ENCODE measurements around the gene WDR90. TPM values are rescaled to one million over a fixed set of nuclear protein-coding genes. Genes with fewer than 3 reads are reported as not detected.
A peak's percentile ranks its signal among the peaks of the same experiment; 100 is the strongest.

Gene WDR90
- total and polyA plus RNA-seq, 2 of the 13 experiments (the other 11 are each of a cell fraction or from before 2014, with no cell fraction given) = 14.9 to 28.9 TPM

- TF ChIP-seq EEA1 (CRISPR knock-in tag; IDR thresholded peaks at IDR 0.05; ENCODE audit: borderline replicate concordance) (no peak; the same call in 1 of the 2 replicates), ESRRA (CRISPR knock-in tag; IDR thresholded peaks at IDR 0.05; ENCODE audit: low read depth) (no peak), MTA1 (CRISPR knock-in tag; IDR thresholded peaks at IDR 0.05; ENCODE audit: borderline replicate concordance) (0 out of 2 replicates have a peak, but pooled peaks have one; percentile 43), ZNF124 (CRISPR knock-in tag; IDR thresholded peaks at IDR 0.05) (no peak), ZNF33B (CRISPR knock-in tag; IDR thresholded peaks at IDR 0.05) (peak; percentile 45; the same call in 1 of the 2 replicates), ZMYM3 (CRISPR knock-in tag; IDR thresholded peaks at IDR 0.05) (no peak; the same call in 1 of the 2 replicates), JDP2 (CRISPR knock-in tag; IDR thresholded peaks at IDR 0.05; ENCODE audit: borderline replicate concordance) (no peak), RCOR2 (CRISPR knock-in tag; IDR thresholded peaks at IDR 0.05) (no peak), ZFP37 (CRISPR knock-in tag; IDR thresholded peaks at IDR 0.05; ENCODE audit: borderline replicate concordance) (no peak), ZSCAN21 (CRISPR knock-in tag; IDR thresholded peaks at IDR 0.05; ENCODE audit: borderline replicate concordance) (no peak), SKI (IDR thresholded peaks at IDR 0.05; ENCODE audit: partially characterized antibody) (no peak), ZNF343 (CRISPR knock-in tag; IDR thresholded peaks at IDR 0.05) (no peak), GLI4 (CRISPR knock-in tag; IDR thresholded peaks at IDR 0.05; ENCODE audit: borderline replicate concordance) (0 out of 2 replicates have a peak, but pooled peaks have one; percentile 41), ZNF777 (CRISPR knock-in tag; IDR thresholded peaks at IDR 0.05) (no peak), ZNF205 (CRISPR knock-in tag; IDR thresholded peaks at IDR 0.05) (no peak), MIXL1 (CRISPR knock-in tag; IDR thresholded peaks at IDR 0.05) (no peak; the same call in 1 of the 2 replicates), ZNF530 (CRISPR knock-in tag; IDR thresholded peaks at IDR 0.05; ENCODE audit: low read depth) (no peak), FOXK2 (IDR thresholded peaks at IDR 0.05) (no peak), ELF1 (CRISPR knock-in tag; IDR thresholded peaks at IDR 0.05) (0 out of 2 replicates have a peak, but pooled peaks have one; percentile 27), NFE2L2 (IDR thresholded peaks at IDR 0.05; ENCODE audit: low read length) (no peak), NCOR1 (IDR thresholded peaks at IDR 0.05; ENCODE audit: borderline replicate concordance, low read length) (no peak), ZNF552 (CRISPR knock-in tag; IDR thresholded peaks at IDR 0.05; ENCODE audit: borderline replicate concordance) (no peak), SNAPC5 (CRISPR knock-in tag; IDR thresholded peaks at IDR 0.05; ENCODE audit: borderline replicate concordance) (no peak; the same call in 1 of the 2 replicates), GATAD1 (CRISPR knock-in tag; IDR thresholded peaks at IDR 0.05) (no peak; the same call in 1 of the 2 replicates), NCOA5 (CRISPR knock-in tag; IDR thresholded peaks at IDR 0.05) (no peak)
- TF ChIP-seq, protein P1, sequence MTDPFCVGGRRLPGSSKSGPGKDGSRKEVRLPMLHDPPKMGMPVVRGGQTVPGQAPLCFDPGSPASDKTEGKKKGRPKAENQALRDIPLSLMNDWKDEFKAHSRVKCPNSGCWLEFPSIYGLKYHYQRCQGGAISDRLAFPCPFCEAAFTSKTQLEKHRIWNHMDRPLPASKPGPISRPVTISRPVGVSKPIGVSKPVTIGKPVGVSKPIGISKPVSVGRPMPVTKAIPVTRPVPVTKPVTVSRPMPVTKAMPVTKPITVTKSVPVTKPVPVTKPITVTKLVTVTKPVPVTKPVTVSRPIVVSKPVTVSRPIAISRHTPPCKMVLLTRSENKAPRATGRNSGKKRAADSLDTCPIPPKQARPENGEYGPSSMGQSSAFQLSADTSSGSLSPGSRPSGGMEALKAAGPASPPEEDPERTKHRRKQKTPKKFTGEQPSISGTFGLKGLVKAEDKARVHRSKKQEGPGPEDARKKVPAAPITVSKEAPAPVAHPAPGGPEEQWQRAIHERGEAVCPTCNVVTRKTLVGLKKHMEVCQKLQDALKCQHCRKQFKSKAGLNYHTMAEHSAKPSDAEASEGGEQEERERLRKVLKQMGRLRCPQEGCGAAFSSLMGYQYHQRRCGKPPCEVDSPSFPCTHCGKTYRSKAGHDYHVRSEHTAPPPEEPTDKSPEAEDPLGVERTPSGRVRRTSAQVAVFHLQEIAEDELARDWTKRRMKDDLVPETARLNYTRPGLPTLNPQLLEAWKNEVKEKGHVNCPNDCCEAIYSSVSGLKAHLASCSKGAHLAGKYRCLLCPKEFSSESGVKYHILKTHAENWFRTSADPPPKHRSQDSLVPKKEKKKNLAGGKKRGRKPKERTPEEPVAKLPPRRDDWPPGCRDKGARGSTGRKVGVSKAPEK (CRISPR knock-in tag; IDR thresholded peaks at IDR 0.05; ENCODE audit: borderline replicate concordance) = no peak
- TF ChIP-seq, protein P2, sequence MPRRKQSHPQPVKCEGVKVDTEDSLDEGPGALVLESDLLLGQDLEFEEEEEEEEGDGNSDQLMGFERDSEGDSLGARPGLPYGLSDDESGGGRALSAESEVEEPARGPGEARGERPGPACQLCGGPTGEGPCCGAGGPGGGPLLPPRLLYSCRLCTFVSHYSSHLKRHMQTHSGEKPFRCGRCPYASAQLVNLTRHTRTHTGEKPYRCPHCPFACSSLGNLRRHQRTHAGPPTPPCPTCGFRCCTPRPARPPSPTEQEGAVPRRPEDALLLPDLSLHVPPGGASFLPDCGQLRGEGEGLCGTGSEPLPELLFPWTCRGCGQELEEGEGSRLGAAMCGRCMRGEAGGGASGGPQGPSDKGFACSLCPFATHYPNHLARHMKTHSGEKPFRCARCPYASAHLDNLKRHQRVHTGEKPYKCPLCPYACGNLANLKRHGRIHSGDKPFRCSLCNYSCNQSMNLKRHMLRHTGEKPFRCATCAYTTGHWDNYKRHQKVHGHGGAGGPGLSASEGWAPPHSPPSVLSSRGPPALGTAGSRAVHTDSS (CRISPR knock-in tag; conservative IDR thresholded peaks at IDR 0.05) = no peak
Observed at GRCh38 chr16:678858-679813, 30.0 kb downstream of the WDR90 start (continued).
